Measurements from ENCODE around the gene ST3GAL3. TPM values are rescaled to one million over a fixed set of nuclear protein-coding genes. Genes with fewer than 3 reads are reported as not detected.

Gene ST3GAL3, protein sequence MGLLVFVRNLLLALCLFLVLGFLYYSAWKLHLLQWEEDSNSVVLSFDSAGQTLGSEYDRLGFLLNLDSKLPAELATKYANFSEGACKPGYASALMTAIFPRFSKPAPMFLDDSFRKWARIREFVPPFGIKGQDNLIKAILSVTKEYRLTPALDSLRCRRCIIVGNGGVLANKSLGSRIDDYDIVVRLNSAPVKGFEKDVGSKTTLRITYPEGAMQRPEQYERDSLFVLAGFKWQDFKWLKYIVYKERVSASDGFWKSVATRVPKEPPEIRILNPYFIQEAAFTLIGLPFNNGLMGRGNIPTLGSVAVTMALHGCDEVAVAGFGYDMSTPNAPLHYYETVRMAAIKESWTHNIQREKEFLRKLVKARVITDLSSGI
- 10 to 100 TPM; 23.7 to 24.3 TPM for total RNA-seq

DNA sequence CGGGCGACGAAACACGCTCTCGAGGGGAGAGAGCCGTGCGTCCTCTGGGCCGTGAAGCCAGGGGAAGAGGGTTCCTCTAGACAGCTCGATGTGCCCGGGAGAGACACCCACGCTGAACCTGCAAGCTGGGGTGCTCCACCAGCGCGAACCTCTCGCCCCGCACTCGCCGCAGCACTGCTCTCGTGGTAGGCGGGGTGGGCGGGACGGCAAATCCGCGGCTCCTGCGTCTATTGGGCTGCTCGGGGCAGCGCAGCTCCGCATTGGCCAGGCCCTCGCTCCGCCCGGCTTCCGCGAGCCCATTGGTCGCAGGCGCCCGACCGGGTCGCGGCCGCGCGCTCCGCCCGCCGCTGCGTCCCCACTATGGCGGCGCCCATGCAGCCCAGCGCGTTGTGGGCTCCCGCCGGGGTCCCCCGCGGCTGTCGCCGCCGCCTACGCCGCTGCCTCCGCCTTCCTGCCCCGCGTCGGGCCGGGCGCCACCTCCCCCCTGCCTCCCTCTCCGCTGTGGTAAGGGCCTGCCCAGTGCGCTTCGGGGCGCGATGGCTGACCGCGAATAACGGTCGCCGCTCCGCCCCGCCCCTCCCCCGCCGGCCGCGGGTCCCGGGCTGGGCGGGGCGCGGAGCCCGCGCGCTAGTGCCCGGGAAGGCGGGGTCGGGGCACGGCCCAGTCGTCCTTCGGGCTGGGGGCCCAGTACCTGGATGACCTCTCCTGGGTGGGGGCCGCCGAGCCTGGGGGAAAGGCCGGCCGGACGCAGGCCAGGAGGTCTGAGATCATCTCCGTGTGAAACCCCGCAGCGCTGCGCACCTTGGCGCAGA lies at the start of gene ST3GAL3:
ST3GAL3 (plus strand) TSS at position 347 of the 812 bp plus-strand sequence. CDS start 28,727 bp downstream, outside the sequence.
- Mint-ChIP-seq H3K4me1 (peaks cover 44% of the 10 kb centered on the region), H3K36me3 (ENCODE audit: low read depth) (peaks cover 40% of the 10 kb centered on the region), H3K27ac (peak within 1 kb of the TSS; percentile 88), H3K27me3 (no peaks in the 10 kb centered on the region), H3K9me3 (no peaks in the 10 kb centered on the region), H3K4me3 (peak within 1 kb of the TSS; percentile 93)
- ChIA-PET POLR2A (interaction anchor here (0.6 to 0.9 kb wide), 3 partner anchors 33 to 56 kb away, joined by 3 to 4 read pairs (median 3); no protein-coding TSS in a partner anchor), CTCF (interaction anchor here (0.8 kb wide), 1 partner anchor 194 kb away, joined by 3 read pairs; no protein-coding TSS in a partner anchor)
- DNase-seq: peak; percentile 94

DNA sequence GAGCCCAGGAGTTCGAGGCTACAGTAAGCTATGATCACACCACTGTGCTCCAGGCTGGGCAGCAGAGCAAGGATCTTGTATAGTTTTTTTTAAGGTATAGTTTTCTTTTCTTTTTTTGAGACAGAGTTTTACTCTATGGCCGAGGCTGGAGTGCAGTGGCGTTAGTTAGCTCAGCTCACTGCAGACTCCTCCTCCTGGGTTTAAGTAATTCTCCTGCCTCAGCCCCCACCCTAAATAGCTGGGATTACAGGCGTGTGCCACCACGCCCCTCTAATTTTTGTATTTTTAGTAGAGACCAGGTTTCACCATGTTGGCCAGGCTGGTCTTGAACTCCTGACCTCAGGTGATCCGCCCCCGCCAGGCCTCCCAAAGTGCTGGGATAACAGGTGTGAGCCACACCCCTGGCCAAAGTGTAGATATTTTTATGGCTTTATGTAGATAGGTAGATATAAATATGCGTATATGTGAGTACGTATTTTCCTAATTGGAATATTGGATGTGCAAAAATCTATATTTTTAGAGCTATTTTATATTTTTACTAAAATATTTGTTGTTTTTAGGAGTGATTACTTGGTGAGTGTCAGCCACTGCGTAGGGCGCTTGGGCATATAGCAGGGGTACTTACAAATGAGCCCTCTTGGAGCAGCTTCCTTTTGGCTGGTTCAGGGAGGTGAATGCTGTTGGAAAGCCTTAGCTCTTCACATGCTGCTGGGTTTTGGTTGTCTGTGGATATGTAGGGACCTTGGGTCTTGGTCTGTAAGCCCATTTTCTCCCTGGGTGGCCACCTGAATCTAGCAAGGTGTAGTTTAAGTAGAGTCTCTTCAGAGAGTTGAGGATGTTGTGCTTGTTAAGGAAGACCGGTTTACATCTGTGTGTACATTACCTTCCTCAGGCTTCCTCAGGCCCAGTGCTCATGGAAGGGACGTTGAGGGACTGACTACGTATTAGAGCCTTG lies 47.8 kb upstream of the ST3GAL3 start:
- DNase-seq: no peak
- H3K9me3 Mint-ChIP-seq: no peaks in the 10 kb centered on the region
- no peak overlapping the region for H3K27ac Mint-ChIP-seq
- H3K4me3 Mint-ChIP-seq: no peak overlapping the region
- ChIA-PET CTCF (interaction anchor here (2.8 kb wide), 1 partner anchor 9 kb away, joined by 13 read pairs; the partner anchor contains the start of gene KDM4A), POLR2A (no interaction called here)
- H3K36me3 Mint-ChIP-seq (ENCODE audit: low read depth): peaks cover 59% of the 10 kb centered on the region
- H3K27me3 Mint-ChIP-seq: no peaks in the 10 kb centered on the region
- peaks cover 4% of the 10 kb centered on the region for H3K4me1 Mint-ChIP-seq

DNA sequence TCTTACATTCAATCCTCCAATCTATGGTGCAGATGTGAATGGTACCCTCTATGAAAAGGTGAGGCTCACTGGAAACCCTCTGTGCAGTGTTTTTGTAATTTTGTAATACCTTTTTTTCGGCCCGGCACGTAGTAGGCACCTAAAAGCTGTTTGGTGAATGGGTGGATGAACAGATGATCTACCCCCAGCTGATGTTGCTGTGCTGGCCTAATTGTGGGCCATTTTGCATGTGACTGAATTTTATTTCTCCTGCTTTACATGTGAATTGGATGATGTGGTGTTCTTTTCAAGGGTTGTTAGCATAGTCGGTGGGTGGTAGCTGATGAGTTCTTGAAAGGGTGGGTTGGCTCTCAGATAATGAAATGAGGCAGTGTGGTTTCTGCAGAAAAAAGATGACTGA lies 47.0 kb upstream of the ST3GAL3 start:
- ChIA-PET CTCF (interaction anchor here (2.8 kb wide), 1 partner anchor 10 kb away, joined by 13 read pairs; the partner anchor contains the start of gene KDM4A), POLR2A (interaction anchor here (0.6 kb wide), 1 partner anchor 489 kb away, joined by 3 read pairs; no protein-coding TSS in a partner anchor)
- no peaks in the 10 kb centered on the region for H3K9me3 Mint-ChIP-seq
- no peak overlapping the region for H3K27ac Mint-ChIP-seq
- no peak overlapping the region for H3K4me3 Mint-ChIP-seq
- H3K36me3 Mint-ChIP-seq (ENCODE audit: low read depth): peaks cover 59% of the 10 kb centered on the region
- no peak for DNase-seq
- H3K4me1 Mint-ChIP-seq: peaks cover 4% of the 10 kb centered on the region
- no peaks in the 10 kb centered on the region for H3K27me3 Mint-ChIP-seq

DNA sequence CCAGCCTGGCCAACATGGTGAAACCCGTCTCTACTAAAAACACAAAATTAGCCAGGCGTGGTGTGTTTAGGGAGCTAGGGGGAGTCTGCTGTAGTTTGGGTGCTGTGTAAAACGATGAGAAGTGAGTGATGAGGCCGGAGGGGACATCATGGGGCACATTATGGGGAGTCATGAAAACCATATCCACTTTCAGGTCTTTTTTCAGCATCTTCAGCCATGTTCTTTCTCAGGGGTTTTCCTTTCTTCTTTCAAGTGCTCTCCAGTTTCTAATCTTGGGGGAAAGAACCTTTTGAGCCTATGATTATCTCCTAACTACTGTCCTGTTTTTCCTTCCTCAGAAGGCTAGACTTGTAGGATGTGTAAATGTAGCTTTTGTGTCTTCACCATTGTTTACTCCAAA lies 43.0 kb upstream of the ST3GAL3 start:
- no peaks in the 10 kb centered on the region for H3K27me3 Mint-ChIP-seq
- peaks cover 77% of the 10 kb centered on the region for H3K36me3 Mint-ChIP-seq (ENCODE audit: low read depth)
- H3K9me3 Mint-ChIP-seq: no peaks in the 10 kb centered on the region
- no peak overlapping the region for H3K4me3 Mint-ChIP-seq
- no peak overlapping the region for H3K27ac Mint-ChIP-seq
- H3K4me1 Mint-ChIP-seq: peaks cover 4% of the 10 kb centered on the region
- DNase-seq: no peak
- POLR2A ChIA-PET: no interaction called here
- CTCF ChIA-PET: interaction anchor here (1.2 to 1.7 kb wide), 2 partner anchors 10 to 11 kb away, joined by 3 read pairs; no protein-coding TSS in a partner anchor

DNA sequence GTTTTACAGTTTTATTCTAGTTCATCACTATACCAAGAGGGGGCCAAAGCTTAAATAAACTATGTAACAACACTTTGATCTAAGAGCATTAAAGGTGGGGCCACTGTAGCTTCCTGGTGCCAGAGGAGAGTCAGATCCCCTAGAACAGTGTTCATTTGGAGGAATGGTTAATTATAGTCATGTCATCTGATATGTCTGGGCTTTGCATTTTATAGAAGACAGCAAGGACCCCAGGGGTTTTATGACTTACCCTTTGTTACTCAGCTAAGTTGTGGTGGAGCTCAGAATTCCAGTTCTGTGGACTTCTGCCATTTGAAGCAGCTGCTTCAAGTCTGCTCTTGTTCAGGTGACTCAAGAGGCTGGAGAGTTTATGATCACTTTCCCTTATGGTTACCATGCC lies 40.7 kb upstream of the ST3GAL3 start:
- Mint-ChIP-seq H3K4me1 (peaks cover 4% of the 10 kb centered on the region), H3K36me3 (ENCODE audit: low read depth) (peaks cover 78% of the 10 kb centered on the region), H3K9me3 (no peaks in the 10 kb centered on the region), H3K4me3 (no peak overlapping the region), H3K27me3 (no peaks in the 10 kb centered on the region), H3K27ac (no peak overlapping the region)
- ChIA-PET CTCF (interaction anchor here (0.6 to 1.6 kb wide), 9 partner anchors 9 to 268 kb away, joined by 3 to 5 read pairs (median 3); no protein-coding TSS in a partner anchor), POLR2A (interaction anchor here (0.6 kb wide), 1 partner anchor 41 kb away, joined by 4 read pairs; the partner anchor contains the start of gene ST3GAL3)
- no peak for DNase-seq

DNA sequence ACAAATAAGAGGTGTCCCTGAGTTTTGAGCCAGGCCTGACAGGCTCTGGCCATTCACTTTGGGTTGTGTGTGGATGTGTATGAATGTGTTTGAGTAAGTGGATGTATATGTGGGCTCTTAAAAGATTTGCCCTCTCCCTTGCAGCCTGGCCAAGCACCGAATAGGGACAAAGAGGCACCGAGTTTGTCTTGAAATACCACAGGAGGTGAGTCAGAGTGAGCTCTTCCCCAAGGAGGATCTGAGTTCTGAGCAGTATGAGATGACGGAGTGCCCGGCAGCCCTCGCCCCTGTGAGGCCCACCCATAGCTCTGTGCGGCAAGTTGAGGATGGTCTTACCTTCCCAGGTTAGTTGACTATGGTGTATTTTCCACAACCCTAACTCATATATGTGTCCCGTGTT lies 38.4 kb upstream of the ST3GAL3 start:
- Mint-ChIP-seq H3K4me1 (peaks cover under 1% of the 10 kb centered on the region), H3K4me3 (no peak overlapping the region), H3K9me3 (no peaks in the 10 kb centered on the region), H3K36me3 (ENCODE audit: low read depth) (peaks cover 70% of the 10 kb centered on the region), H3K27me3 (no peaks in the 10 kb centered on the region), H3K27ac (no peak overlapping the region)
- POLR2A ChIA-PET: no interaction called here
- CTCF ChIA-PET: no interaction called here
- no peak for DNase-seq

DNA sequence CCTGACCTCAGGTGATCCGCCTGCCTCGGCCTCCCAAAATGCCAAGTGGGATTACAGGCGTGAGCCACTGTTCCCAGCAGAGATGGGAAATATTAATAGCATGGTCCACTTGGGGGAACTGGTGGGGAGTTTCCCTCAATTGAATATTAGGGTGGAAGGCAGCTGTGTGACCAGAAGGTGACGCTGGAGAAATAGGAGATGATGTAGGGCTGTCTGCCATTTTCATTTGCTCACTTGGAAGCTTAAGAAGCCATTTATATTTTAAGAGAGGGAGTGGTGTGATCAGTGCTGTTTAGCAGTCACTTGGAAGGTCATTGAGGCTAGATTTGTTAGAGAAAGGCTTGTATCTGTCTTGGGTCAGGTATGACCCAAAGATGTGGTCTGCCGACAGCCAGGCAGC lies 37.5 kb upstream of the ST3GAL3 start:
- ChIA-PET POLR2A (no interaction called here), CTCF (no interaction called here)
- Mint-ChIP-seq H3K9me3 (no peaks in the 10 kb centered on the region), H3K4me3 (no peak overlapping the region), H3K36me3 (ENCODE audit: low read depth) (peaks cover 62% of the 10 kb centered on the region), H3K27ac (no peak overlapping the region), H3K27me3 (no peaks in the 10 kb centered on the region), H3K4me1 (no peaks in the 10 kb centered on the region)
- no peak for DNase-seq

DNA sequence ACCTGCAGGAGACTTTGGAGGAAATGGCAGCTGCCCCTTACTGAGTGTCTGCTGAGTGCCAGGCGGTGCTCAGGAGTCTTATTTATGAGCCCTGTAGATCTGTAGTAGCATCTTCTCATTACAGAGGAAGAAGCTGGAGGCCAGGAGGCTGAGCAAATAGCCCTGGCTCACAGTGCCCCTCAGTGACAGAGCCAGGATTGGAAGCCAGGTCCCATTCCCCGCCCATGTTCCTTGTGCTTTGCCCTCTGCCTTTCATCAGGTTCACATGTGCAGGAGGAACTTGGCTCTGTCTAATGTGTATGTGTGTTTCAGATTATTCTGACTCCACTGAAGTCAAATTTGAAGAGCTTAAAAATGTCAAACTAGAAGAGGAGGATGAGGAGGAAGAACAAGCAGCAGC lies 36.1 kb upstream of the ST3GAL3 start:
- H3K4me3 Mint-ChIP-seq: no peak overlapping the region
- H3K4me1 Mint-ChIP-seq: no peaks in the 10 kb centered on the region
- no peaks in the 10 kb centered on the region for H3K9me3 Mint-ChIP-seq
- no peaks in the 10 kb centered on the region for H3K27me3 Mint-ChIP-seq
- ChIA-PET CTCF (no interaction called here), POLR2A (no interaction called here)
- H3K27ac Mint-ChIP-seq: no peak overlapping the region
- no peak for DNase-seq
- H3K36me3 Mint-ChIP-seq (ENCODE audit: low read depth): peaks cover 62% of the 10 kb centered on the region

DNA sequence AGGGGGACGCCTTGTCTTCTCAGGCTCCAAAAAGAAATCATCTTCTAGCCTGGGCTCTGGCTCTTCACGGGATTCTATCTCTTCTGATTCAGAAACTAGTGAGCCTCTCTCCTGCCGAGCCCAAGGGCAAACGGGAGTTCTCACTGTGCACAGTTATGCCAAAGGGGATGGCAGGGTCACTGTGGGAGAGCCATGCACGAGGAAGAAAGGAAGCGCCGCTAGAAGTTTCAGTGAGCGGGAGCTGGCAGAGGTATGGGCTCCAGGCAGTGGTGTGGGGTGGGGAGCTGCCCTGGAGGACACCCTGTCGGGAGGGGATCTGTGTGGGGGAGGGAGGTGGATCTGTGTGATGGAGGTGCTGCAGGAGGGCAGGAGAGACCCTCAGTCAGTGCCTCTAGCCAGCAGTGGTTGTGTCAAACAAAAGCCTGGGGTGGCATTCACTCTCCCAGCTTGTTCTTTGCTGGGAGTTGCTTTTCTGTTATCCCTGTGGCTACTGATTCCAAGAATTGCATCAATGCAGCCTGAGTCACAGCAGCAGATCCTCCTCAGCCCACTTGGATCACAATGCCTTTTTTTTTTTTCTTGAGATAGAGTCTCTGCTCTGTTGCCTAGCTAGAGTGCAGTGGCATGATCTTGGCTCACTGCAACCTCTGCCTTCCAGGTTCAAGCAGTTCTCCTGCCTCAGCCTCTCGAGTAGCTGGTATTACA lies 35.6 kb upstream of the ST3GAL3 start:
- ChIA-PET POLR2A (no interaction called here), CTCF (interaction anchor here (1.3 kb wide), 1 partner anchor 15 kb away, joined by 3 read pairs; no protein-coding TSS in a partner anchor)
- Mint-ChIP-seq H3K4me3 (no peak overlapping the region), H3K36me3 (ENCODE audit: low read depth) (peaks cover 59% of the 10 kb centered on the region), H3K27me3 (no peaks in the 10 kb centered on the region), H3K9me3 (no peaks in the 10 kb centered on the region), H3K27ac (no peak overlapping the region), H3K4me1 (no peaks in the 10 kb centered on the region)
- DNase-seq: no peak

DNA sequence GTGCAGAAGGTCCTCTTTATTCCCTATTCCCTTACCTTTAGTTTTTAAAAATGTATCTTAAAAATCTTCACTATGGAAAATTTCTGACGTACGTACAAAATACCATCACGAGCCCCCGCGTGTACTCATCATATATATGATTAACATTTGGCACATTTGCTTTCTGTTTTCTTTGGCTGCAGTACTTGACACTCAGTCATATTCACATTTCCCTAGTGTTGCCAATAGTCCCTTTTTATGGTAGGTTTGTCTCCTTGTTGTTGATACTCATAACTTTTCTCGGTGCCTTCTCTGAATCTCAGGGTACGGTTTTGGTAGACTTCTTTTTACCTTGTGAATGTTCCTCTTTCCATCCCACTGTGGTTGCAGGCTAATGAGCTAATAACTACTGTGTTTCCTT lies 34.1 kb upstream of the ST3GAL3 start:
- H3K27me3 Mint-ChIP-seq: no peaks in the 10 kb centered on the region
- no peak overlapping the region for H3K27ac Mint-ChIP-seq
- DNase-seq: no peak
- CTCF ChIA-PET: interaction anchor here (1.3 kb wide), 1 partner anchor 13 kb away, joined by 3 read pairs; no protein-coding TSS in a partner anchor
- H3K9me3 Mint-ChIP-seq: no peaks in the 10 kb centered on the region
- no peak overlapping the region for H3K4me3 Mint-ChIP-seq
- no peaks in the 10 kb centered on the region for H3K4me1 Mint-ChIP-seq
- POLR2A ChIA-PET: no interaction called here
- H3K36me3 Mint-ChIP-seq (ENCODE audit: low read depth): peaks cover 51% of the 10 kb centered on the region

DNA sequence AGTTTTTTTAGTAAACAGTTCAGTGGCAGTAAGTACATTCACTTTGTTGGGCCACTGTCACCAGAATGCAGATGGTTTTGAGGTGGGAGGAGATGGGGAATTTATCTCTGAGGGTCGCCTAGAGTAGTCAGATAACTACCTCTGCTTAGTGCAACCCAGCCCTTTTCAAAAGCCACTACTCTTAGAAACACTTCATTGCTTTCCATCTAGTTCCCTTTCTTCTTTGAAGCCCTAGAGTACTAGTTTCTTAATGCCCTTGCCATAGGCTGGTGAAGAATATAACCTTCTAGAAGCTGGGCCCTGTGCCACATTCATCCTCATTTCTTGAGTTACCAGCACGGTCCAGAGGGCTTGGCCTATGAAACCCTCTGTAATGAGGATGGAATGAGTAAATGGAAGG lies 28.4 kb upstream of the ST3GAL3 start:
- Mint-ChIP-seq H3K9me3 (no peaks in the 10 kb centered on the region), H3K27ac (no peak overlapping the region), H3K4me3 (no peak overlapping the region), H3K4me1 (no peaks in the 10 kb centered on the region), H3K36me3 (ENCODE audit: low read depth) (peaks cover 35% of the 10 kb centered on the region), H3K27me3 (no peaks in the 10 kb centered on the region)
- CTCF ChIA-PET: no interaction called here
- POLR2A ChIA-PET: interaction anchor here (0.6 kb wide), 1 partner anchor 22 kb away, joined by 3 read pairs; no protein-coding TSS in a partner anchor
- DNase-seq: no peak

DNA sequence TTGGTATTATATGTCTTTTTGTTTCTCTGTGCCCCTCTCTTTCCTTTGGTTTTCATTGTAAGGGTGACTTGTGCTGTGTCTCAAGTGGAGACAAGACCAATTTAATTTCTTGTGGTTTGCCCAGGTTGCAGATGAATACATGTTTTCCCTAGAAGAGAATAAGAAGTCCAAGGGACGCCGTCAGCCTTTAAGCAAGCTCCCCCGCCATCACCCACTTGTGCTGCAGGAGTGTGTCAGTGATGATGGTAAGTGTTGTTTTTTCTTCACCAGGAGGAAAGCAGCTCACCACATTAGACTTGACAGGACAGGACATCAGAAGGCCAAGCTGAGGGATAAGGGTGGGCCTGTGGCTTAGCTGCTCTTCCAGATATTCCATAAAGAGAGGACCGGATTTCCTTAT lies 23.8 kb upstream of the ST3GAL3 start:
- H3K27me3 Mint-ChIP-seq: no peaks in the 10 kb centered on the region
- H3K4me3 Mint-ChIP-seq: no peak overlapping the region
- DNase-seq: no peak
- H3K4me1 Mint-ChIP-seq: peaks cover 2% of the 10 kb centered on the region
- peaks cover 50% of the 10 kb centered on the region for H3K36me3 Mint-ChIP-seq (ENCODE audit: low read depth)
- CTCF ChIA-PET: no interaction called here
- no peaks in the 10 kb centered on the region for H3K9me3 Mint-ChIP-seq
- no peak overlapping the region for H3K27ac Mint-ChIP-seq
- POLR2A ChIA-PET: no interaction called here
